GM10248 (cell line): ENCODE results near the gene LLGL1.

ENCODE experiments used
- CTCF ChIA-PET: fragments of 300-600 bp; sonication (Branson Sonifier 250); formaldehyde crosslinking; extraction: SDS; loops from one replicate; lab custom pipeline; 2021; ENCODE audit warnings: antibody characterized with exemption; lab: Yijun Ruan, JAX
- POLR2A ChIA-PET: fragments of 350-650 bp; sonication (Branson Sonifier 250); formaldehyde crosslinking; extraction: SDS; loops from one replicate; lab custom pipeline; 2020; ENCODE audit warnings: antibody characterized with exemption; lab: Yijun Ruan, JAX
- DNase-seq: peaks from one replicate; pipeline ENCODE4 v3.0.0; 2012; ENCODE audit errors: extremely low spot score
- TF ChIP-seq, protein P1 (sequence below): IDR thresholded peaks from 2 replicates; pipeline ENCODE4 v1.5.1; 2012; ENCODE audit warnings: mild to moderate bottlenecking, low read depth; ENCODE audit errors: extremely low read depth, missing control alignments, control extremely low read depth

LLGL1 gene

DNA sequence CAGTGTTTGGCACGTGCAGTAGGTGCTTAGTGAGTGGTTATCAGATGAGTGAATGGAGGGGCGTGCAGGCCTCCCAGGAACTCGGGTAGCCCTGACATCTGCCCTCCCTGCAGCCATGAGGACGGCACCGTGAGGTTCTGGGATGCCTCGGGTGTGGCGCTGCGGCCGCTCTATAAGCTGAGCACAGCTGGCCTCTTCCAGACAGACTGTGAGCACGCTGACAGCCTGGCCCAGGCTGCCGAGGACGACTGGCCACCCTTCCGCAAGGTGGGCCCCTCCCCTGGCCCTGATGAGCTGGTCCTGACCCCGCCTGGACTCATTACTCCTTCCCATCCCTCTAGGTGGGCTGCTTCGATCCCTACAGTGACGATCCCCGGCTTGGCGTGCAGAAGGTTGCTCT lies 11.1 kb downstream of the LLGL1 start:
- TF ChIP-seq, protein P1, sequence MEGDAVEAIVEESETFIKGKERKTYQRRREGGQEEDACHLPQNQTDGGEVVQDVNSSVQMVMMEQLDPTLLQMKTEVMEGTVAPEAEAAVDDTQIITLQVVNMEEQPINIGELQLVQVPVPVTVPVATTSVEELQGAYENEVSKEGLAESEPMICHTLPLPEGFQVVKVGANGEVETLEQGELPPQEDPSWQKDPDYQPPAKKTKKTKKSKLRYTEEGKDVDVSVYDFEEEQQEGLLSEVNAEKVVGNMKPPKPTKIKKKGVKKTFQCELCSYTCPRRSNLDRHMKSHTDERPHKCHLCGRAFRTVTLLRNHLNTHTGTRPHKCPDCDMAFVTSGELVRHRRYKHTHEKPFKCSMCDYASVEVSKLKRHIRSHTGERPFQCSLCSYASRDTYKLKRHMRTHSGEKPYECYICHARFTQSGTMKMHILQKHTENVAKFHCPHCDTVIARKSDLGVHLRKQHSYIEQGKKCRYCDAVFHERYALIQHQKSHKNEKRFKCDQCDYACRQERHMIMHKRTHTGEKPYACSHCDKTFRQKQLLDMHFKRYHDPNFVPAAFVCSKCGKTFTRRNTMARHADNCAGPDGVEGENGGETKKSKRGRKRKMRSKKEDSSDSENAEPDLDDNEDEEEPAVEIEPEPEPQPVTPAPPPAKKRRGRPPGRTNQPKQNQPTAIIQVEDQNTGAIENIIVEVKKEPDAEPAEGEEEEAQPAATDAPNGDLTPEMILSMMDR, result no peak
- ChIA-PET CTCF (interaction anchor here (0.9 to 2.1 kb wide), 3 partner anchors 11 to 18 kb away, joined by 3 to 8 read pairs (median 3); no protein-coding TSS in a partner anchor), POLR2A (no interaction called here)
- DNase-seq, result no peak

- TF ChIP-seq, protein P1, result no peak
- ChIA-PET CTCF (interaction anchor here (0.9 to 1.8 kb wide), 2 partner anchors 10 to 21 kb away, joined by 3 to 5 read pairs; no protein-coding TSS in a partner anchor), POLR2A (no interaction called here)
- no peak for DNase-seq
Observed at GRCh38 chr17:18237461-18237860, 12.0 kb downstream of the LLGL1 start.

- DNase-seq, result no peak
- CTCF ChIA-PET, result interaction anchor here (1.8 kb wide), 1 partner anchor 22 kb away, joined by 5 read pairs; no protein-coding TSS in a partner anchor
- POLR2A ChIA-PET, result no interaction called here
- TF ChIP-seq, protein P1, result no peak
Observed at GRCh38 chr17:18238299-18238698, 12.9 kb downstream of the LLGL1 start.

DNA sequence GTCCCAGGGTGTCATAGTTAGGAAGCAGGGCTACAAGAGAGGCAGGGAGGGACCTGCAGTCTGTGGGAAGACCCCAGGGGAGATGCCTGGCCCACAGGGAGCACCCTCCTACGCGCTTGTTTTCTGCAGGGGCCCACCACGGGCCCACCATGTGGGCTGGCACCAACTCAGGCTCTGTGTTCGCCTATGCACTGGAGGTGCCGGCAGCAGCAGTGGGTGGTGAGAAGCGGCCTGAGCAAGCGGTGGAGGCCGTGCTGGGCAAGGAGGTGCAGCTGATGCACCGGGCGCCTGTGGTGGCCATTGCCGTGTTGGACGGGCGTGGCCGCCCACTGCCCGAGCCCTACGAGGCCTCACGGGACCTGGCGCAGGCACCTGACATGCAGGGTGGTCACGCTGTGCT lies 15.0 kb downstream of the LLGL1 start:
- ChIA-PET CTCF (interaction anchor here (1.3 kb wide), 2 partner anchors 9 kb away, joined by 3 to 6 read pairs; no protein-coding TSS in a partner anchor), POLR2A (no interaction called here)
- TF ChIP-seq, protein P1, result no peak
- no peak for DNase-seq

GRCh38 chr17:18241229-18241871 lies 15.9 kb downstream of the LLGL1 start:
- TF ChIP-seq, protein P1, result no peak
- DNase-seq, result no peak
- ChIA-PET CTCF (no interaction called here), POLR2A (no interaction called here)

DNA sequence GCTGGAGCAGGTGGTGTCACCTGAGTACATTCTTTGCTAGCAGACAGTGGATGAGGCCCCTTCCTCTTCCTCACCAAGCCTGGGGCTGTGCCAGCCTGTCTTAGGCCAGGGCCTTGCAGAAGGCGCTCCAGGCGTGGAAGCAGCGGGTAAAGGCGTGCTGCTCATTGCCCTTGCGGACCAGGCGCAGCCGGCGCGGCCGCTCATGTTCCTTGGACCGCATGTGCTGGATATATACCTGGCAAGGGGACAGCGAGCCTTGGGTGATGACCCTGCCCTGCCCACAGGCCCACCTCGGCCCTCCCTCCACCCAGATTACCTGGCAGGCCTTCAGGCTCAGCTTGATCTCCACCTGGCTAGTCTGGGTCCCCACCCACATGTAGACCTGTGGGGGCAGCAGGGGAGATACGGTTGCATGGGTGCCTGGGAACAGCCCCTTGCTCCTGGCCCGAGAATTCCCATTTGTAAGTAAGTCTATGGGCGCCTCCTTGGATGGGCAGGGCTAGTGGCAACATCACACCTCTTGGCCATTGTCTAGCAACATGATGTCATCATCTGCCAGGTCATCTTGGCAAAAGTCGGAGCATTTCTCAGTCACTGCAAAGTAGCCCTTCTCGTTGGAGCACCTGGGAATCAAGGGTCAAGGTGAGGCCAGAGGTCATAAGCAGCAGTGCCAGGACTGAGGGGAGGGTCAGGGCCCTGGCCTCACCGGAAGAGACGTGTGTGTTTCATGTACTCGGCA lies 19.8 kb downstream of the LLGL1 start:
- ChIA-PET CTCF (no interaction called here), POLR2A (no interaction called here)
- no peak for DNase-seq
- TF ChIP-seq, protein P1, result no peak
